Chondrocyte (in vitro differentiated cells): ENCODE results near the gene GNB1. TPM values are rescaled to one million over a fixed set of nuclear protein-coding genes. Genes with fewer than 3 reads are reported as not detected.

Experiments
- DNase-seq: peaks from one replicate; pipeline ENCODE4 v3.0.0; 2021; ENCODE audit warnings: mixed read lengths, low spot score
- H3K27ac Mint-ChIP-seq: one replicate; pipeline ENCODE4 v1.8.0; 2021; ENCODE audit warnings: mild to moderate bottlenecking, moderate library complexity, mixed read lengths; ENCODE audit not compliant: unreplicated experiment
- H3K27me3 Mint-ChIP-seq: 2 replicates; pipeline ENCODE4 v1.8.0; 2021; ENCODE audit warnings: low read depth, mixed read lengths
- H3K36me3 Mint-ChIP-seq: 2 replicates; pipeline ENCODE4 v1.8.0; 2021; ENCODE audit warnings: low read depth, mixed read lengths
- H3K4me1 Mint-ChIP-seq: 2 replicates; pipeline ENCODE4 v1.8.0; 2021; ENCODE audit warnings: low read depth, mild to moderate bottlenecking, mixed read lengths
- H3K4me3 Mint-ChIP-seq: one replicate; pipeline ENCODE4 v1.8.0; 2021; ENCODE audit warnings: mild to moderate bottlenecking, moderate library complexity, mixed read lengths; ENCODE audit not compliant: unreplicated experiment
- H3K9me3 Mint-ChIP-seq: 2 replicates; pipeline ENCODE4 v1.8.0; 2021; ENCODE audit warnings: low read depth, mixed read lengths
- total RNA-seq: library from RNA; stranded (reverse); gene quantifications from 3 replicates; pipeline ENCODE4 v1.2.1, GENCODE V29; 2021
- TF ChIP-seq, protein P1 (sequence below): fragments of 200-600 bp; sonication (generic); IDR thresholded peaks from 2 replicates; pipeline ENCODE4 v1.5.0; 2021; ENCODE audit warnings: antibody characterized with exemption, mild to moderate bottlenecking, moderate library complexity

GNB1 gene
- total RNA-seq, 1 donor from 2014 or later, result 538 TPM

DNA sequence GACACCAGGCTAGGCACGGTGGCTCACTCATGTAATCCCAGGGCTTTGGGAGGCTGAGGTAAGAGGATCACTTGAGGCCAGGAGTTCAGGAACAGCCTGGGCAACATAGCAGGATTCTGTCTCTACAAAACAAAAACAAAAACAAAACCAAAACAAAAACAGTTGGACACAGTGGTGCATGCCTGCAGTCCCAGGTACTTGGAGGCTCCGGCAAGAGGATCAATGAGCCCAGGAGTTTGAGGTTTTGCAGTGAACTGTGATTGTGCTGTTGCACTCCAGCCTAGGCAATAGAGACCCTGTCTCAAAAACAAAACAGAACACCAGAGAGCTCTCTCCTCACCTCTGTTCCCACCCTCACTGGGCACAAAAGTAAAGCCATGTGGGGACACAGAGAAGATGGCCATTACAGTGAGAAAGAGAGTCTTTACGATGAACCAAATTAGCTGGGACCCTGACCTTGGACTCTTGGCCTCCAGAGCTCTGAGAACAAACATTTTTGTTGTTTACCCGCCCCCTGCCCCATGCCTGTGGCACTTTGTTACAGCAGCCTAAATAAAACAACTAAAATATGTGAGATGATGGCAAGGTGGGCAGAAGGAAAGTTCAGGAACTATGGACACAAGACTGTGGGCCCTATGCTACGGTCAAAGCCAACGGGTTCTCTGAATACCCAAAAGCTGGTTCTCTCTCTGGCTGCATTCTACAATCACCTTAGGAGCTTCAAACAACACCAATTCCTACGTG lies 122.5 kb downstream of the GNB1 start:
- TF ChIP-seq, protein P1, sequence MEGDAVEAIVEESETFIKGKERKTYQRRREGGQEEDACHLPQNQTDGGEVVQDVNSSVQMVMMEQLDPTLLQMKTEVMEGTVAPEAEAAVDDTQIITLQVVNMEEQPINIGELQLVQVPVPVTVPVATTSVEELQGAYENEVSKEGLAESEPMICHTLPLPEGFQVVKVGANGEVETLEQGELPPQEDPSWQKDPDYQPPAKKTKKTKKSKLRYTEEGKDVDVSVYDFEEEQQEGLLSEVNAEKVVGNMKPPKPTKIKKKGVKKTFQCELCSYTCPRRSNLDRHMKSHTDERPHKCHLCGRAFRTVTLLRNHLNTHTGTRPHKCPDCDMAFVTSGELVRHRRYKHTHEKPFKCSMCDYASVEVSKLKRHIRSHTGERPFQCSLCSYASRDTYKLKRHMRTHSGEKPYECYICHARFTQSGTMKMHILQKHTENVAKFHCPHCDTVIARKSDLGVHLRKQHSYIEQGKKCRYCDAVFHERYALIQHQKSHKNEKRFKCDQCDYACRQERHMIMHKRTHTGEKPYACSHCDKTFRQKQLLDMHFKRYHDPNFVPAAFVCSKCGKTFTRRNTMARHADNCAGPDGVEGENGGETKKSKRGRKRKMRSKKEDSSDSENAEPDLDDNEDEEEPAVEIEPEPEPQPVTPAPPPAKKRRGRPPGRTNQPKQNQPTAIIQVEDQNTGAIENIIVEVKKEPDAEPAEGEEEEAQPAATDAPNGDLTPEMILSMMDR, result no peak
- DNase-seq, result peak; percentile 7
- peaks cover 12% of the 10 kb centered on the region for H3K36me3 Mint-ChIP-seq
- H3K27ac Mint-ChIP-seq, result no peak overlapping the region
- no peaks in the 10 kb centered on the region for H3K27me3 Mint-ChIP-seq
- peaks cover 7% of the 10 kb centered on the region for H3K9me3 Mint-ChIP-seq
- H3K4me1 Mint-ChIP-seq, result no peaks in the 10 kb centered on the region
- H3K4me3 Mint-ChIP-seq, result no peak overlapping the region

GRCh38 chr1:1764876-1765470 lies 125.9 kb downstream of the GNB1 start:
- no peak overlapping the region for H3K4me3 Mint-ChIP-seq

GRCh38 chr1:1763657-1764621 lies 126.9 kb downstream of the GNB1 start:
- Mint-ChIP-seq H3K9me3 (no peaks in the 10 kb centered on the region), H3K27ac (no peak overlapping the region), H3K4me1 (no peaks in the 10 kb centered on the region), H3K36me3 (peaks cover 7% of the 10 kb centered on the region), H3K4me3 (no peak overlapping the region), H3K27me3 (no peaks in the 10 kb centered on the region)
- peak; percentile 70 for DNase-seq
- TF ChIP-seq, protein P1, result no peak

More at GRCh38 chr1:1764876-1765470, 125.9 kb downstream of the GNB1 start:
- Mint-ChIP-seq H3K27me3 (no peaks in the 10 kb centered on the region), H3K27ac (no peak overlapping the region), H3K9me3 (no peaks in the 10 kb centered on the region), H3K4me1 (no peaks in the 10 kb centered on the region), H3K36me3 (peaks cover 7% of the 10 kb centered on the region)
- TF ChIP-seq, protein P1, result no peak
- DNase-seq, result no peak

- TF ChIP-seq, protein P1, result no peak
- Mint-ChIP-seq H3K27ac (no peak overlapping the region), H3K36me3 (peaks cover 10% of the 10 kb centered on the region), H3K27me3 (no peaks in the 10 kb centered on the region), H3K9me3 (no peaks in the 10 kb centered on the region), H3K4me3 (no peak overlapping the region), H3K4me1 (no peaks in the 10 kb centered on the region)
- DNase-seq, result peak; percentile 83
These were observed 129.1 kb downstream of the GNB1 start for GRCh38 chr1:1761504-1762376.
